BJ (cell line): Measurements from ENCODE around the gene USP36. TPM values are rescaled to one million over a fixed set of nuclear protein-coding genes. Genes with fewer than 3 reads are reported as not detected.
"Not testable (repeated sequence)": the region's sequence is repeated elsewhere in the genome, so short reads cannot be mapped to it uniquely, and the experiment has no call there.

Experiments used
- CTCF ChIA-PET: fragments of 350-600 bp; formaldehyde crosslinking; extraction: SDS; loops from one replicate; lab custom pipeline; 2021; ENCODE audit warnings: antibody characterized with exemption, inconsistent platforms; lab: Yijun Ruan, JAX
- POLR2A ChIA-PET: fragments of 300-600 bp; sonication (Branson Sonifier 250); formaldehyde crosslinking; extraction: SDS; loops from one replicate; lab custom pipeline; 2021; ENCODE audit warnings: antibody characterized with exemption; lab: Charles Lee
- DNase-seq: peaks from one replicate; pipeline ENCODE4 v3.0.0-alpha.2; 2011; ENCODE audit warnings: low read depth
- H3K27me3 ChIP-seq: 2 replicates; pipeline ENCODE4 v1.6.0; 2011; ENCODE audit warnings: low read length; ENCODE audit not compliant: control insufficient read depth, insufficient read depth
- H3K36me3 ChIP-seq: 2 replicates; pipeline ENCODE4 v1.5.1; 2011; ENCODE audit warnings: low read length; ENCODE audit not compliant: control insufficient read depth, insufficient read depth
- H3K4me3 ChIP-seq: 2 replicates; pipeline ENCODE4 v1.5.1; 2011; ENCODE audit warnings: low read depth, mild to moderate bottlenecking, control low read depth, low read length
- polyA plus RNA-seq: library from polyadenylated mRNA; depleted of rRNA; stranded (reverse); fragments of >200 nt; gene quantifications from 2 replicates; pipeline ENCODE4 v1.2.3, GENCODE V29; 2011
- TF ChIP-seq, protein P1 (sequence below): IDR thresholded peaks from 2 replicates; pipeline ENCODE4 v1.5.1; 2011; ENCODE audit warnings: low read depth, mild to moderate bottlenecking, control low read depth, inconsistent platforms, low read length, moderate library complexity; ENCODE audit not compliant: insufficient read depth

Gene USP36
- polyA plus RNA-seq, 1 experiment = 22.1 TPM

DNA sequence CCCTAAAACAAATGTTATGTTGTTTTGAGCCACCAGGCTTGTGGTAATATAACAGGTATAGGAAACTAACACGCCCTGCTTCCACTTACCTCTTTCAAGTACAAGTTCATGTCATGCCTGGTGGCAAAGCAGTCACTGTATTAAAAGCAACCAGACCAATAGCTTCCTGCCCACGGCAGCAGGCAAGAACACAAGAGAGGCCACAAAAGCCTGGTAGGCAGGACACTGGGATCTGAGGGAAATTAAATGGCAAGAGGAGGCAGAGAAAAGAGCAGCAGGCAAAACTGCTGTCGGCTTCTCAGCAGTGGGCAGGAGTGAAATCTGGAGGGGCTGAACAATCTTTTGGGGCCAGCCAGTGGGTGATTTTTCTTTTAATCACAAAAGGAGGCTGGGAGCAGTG is 60.8 kb downstream of the USP36 start:
- CTCF ChIA-PET = no interaction called here
- TF ChIP-seq, protein P1, sequence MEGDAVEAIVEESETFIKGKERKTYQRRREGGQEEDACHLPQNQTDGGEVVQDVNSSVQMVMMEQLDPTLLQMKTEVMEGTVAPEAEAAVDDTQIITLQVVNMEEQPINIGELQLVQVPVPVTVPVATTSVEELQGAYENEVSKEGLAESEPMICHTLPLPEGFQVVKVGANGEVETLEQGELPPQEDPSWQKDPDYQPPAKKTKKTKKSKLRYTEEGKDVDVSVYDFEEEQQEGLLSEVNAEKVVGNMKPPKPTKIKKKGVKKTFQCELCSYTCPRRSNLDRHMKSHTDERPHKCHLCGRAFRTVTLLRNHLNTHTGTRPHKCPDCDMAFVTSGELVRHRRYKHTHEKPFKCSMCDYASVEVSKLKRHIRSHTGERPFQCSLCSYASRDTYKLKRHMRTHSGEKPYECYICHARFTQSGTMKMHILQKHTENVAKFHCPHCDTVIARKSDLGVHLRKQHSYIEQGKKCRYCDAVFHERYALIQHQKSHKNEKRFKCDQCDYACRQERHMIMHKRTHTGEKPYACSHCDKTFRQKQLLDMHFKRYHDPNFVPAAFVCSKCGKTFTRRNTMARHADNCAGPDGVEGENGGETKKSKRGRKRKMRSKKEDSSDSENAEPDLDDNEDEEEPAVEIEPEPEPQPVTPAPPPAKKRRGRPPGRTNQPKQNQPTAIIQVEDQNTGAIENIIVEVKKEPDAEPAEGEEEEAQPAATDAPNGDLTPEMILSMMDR = no peak
- H3K4me3 ChIP-seq = no peak overlapping the region

GRCh38 chr17:78779286-78779651 is 61.3 kb downstream of the USP36 start:
- H3K36me3 ChIP-seq, H3K27me3 ChIP-seq, CTCF ChIA-PET, DNase-seq, H3K4me3 ChIP-seq, POLR2A ChIA-PET: not testable (repeated sequence)

More for the DNA sequence above, 60.8 kb downstream of the USP36 start:
- POLR2A ChIA-PET = no interaction called here
- no peak for DNase-seq
- no peaks in the 10 kb centered on the region for H3K27me3 ChIP-seq
- H3K36me3 ChIP-seq = no peaks in the 10 kb centered on the region

DNA sequence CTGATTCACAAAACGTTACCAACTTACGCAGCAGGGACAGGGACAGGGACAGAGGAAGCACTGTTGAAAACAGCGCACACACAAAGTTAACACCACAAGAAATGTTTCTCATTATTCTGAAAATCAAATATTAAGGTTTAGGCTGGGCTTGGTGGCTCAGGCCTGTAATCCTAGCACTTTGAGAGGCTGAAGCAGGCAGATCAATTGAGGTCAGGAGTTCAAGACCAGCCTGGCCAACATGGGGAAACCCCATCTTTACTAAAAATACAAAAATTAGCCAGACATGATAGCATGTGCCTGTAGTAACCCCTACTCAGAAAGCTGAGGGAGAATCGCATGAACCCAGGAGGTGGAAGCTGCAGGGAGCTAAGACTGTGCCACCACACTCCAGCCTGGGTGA is 62.7 kb downstream of the USP36 start:
- TF ChIP-seq, protein P1 = no peak
- no peak overlapping the region for H3K4me3 ChIP-seq
- no peaks in the 10 kb centered on the region for H3K27me3 ChIP-seq
- POLR2A ChIA-PET = no interaction called here
- CTCF ChIA-PET = interaction anchor here (0.9 kb wide), 1 partner anchor 194 kb away, joined by 4 read pairs; no protein-coding TSS in a partner anchor
- H3K36me3 ChIP-seq = no peaks in the 10 kb centered on the region
- DNase-seq = no peak

- ChIA-PET POLR2A (no interaction called here), CTCF (interaction anchor here (0.6 kb wide), 1 partner anchor 15 kb away, joined by 4 read pairs; no protein-coding TSS in a partner anchor)
- TF ChIP-seq, protein P1 = no peak
- no peaks in the 10 kb centered on the region for H3K36me3 ChIP-seq
- no peak overlapping the region for H3K4me3 ChIP-seq
- H3K27me3 ChIP-seq = no peaks in the 10 kb centered on the region
- DNase-seq = no peak
Measured at GRCh38 chr17:78774956-78775571, 65.5 kb downstream of the USP36 start.

DNA sequence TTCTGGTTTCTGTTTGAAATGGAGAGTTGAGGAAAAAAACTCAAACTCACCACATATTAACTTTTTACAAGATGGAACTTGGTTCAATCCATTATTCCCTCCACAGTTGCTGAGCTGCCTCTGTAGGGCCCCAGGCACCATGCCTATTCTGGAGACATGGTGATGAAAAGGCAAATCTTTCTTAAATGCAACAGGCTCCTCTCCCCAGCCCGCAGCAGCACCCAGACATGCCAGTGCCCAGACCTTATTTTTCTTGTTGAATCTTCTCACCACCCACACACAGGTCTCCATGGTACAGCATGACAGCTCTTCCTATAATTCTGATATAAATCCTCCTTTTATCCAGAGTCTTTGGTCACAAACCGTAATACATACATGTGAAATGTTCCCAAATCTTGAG is 66.2 kb downstream of the USP36 start:
- DNase-seq = no peak
- TF ChIP-seq, protein P1 = no peak
- H3K27me3 ChIP-seq = no peaks in the 10 kb centered on the region
- POLR2A ChIA-PET = no interaction called here
- H3K4me3 ChIP-seq = no peak overlapping the region
- CTCF ChIA-PET = interaction anchor here (0.7 kb wide), 1 partner anchor 9 kb away, joined by 3 read pairs; no protein-coding TSS in a partner anchor
- H3K36me3 ChIP-seq = no peaks in the 10 kb centered on the region

GRCh38 chr17:78771758-78772382 is 68.7 kb downstream of the USP36 start:
- TF ChIP-seq, protein P1 = no peak
- ChIA-PET CTCF (no interaction called here), POLR2A (no interaction called here)
- Histone ChIP-seq H3K27me3 (no peaks in the 10 kb centered on the region), H3K36me3 (no peaks in the 10 kb centered on the region), H3K4me3 (no peak overlapping the region)
- no peak for DNase-seq
